ENCODE measurements around the gene SMAD3.

Gene SMAD3

DNA sequence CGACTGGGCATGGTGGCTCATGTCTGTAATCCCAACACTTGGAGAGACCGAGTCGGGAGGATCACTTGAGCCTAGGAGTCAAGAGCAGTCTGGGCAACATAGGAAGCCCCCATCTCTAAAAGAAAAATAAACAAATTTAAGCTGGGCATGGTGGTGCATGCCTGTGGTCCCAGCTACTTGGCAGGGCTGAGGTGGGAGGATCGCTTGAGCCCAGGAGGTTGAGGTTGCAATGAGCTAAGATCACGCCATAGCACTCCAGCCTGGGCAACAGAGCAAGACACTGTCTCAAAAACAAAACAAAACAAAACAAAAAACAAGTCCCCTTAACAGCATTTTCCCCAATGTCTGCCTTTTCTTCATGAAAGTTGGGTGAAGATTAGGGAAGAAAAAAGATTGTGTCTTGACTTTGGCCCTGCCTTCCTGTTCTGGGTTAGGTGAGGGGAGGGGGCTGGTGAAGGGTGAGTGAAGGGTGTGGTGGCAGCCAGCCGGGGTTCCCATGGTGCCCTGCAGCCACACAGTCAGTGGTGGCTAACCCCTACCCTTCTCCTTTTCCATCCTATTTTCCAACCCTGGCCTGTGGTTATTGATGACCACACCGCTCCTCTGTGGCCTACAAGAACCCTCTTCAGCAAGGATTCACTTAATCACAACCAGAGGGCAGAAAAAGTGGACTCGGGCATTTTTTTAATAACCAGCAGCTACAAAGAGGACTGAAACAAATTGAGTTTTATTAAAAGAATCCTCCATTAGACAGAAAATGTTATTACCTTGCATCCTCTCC, 28.4 kb upstream of the SMAD3 start:
- DNase-seq (ENCODE audit: low spot score), result no peak

DNA sequence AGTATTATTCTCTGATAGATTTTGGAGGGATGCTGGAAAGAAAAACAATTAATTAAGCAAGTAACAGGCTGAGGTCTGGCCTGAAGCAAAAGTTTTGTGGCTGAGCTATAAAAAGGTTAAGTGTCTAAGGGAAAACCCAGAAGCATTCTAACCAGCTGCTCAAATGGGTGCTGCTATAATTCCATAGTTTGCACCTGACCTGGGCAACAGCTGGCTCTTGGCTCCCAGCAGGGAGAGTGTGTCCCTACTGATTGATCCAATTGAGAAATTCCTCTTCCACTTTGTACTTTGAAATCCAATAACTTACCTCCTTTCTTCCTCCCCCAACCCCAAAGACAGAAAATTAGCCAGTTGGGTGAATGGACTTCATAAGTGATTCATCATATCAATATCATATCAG, 27.7 kb upstream of the SMAD3 start:
- DNase-seq (ENCODE audit: low spot score), result no peak

DNA sequence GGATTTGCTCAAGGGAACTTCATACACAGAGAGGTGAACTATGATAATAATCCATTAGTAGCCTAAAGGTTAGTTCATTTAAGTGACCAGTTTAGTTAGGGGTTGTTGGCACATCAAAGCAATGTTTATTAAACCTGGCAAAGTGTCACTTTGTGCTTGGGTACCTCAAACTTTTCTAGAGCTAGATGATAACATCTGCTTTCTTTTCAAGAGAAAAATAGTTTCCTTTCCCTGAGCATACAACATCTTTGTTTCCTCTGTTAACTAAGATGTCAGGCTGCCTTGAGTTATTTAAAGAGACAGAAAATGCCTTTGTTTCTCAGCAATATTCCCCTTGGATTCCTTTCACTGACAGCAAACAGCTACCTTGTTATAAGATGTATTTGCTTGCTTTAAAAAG, 26.7 kb upstream of the SMAD3 start:
- no peak for DNase-seq (ENCODE audit: low spot score)

DNA sequence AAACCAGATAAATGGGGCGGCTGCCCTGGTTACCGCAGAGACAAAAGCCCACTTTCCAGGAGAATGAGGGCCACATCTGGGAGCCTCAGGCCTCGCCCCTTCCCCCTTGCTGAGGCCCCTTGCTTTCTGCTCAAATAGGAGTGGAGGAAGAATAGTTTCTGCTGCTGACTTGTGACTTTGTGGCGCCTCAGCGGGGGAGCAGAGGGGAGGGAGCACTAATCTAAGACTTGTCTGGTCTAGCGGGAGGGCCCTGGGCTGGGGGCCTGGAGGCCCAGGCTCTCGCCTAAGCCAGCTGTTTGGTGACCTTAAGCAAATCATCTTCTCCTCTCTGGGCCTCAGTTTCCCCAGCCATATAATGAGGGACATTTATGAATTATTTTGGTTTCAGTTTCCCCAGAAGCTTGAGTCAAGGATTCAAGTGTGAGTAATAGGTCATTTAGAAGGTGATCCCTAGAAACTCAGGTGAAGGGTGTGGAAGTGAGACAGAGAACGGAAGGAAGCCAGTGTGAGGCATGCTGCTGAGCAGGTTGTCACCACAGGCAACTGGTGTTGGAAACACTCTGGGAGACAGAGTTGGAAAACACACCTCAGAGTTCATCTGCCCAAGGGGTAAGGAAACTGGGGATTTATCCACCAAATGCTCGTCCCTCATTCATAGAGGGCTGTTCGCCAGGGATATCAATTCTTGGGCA, 25.9 kb upstream of the SMAD3 start:
- DNase-seq (ENCODE audit: low spot score), result peak; percentile 86

DNA sequence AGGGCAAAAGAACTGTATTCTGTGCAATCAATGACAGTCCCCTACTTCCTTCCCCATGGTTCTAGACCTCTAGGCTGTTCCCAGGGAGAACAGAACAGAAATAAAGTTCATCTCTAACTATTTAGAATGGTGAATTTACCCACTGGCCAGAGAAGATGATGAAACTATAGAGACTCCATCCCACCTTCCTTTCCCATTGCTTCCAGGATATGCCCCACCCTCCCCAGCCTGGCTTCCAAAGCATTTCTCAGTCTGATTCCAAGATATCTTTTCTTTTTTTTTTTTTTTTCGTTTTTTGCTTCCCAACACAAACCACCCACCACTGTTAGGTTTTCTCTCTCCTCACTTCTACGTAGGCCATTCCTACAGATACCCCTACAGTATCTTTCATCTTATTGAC, 25.1 kb upstream of the SMAD3 start:
- DNase-seq (ENCODE audit: low spot score), result no peak

DNA sequence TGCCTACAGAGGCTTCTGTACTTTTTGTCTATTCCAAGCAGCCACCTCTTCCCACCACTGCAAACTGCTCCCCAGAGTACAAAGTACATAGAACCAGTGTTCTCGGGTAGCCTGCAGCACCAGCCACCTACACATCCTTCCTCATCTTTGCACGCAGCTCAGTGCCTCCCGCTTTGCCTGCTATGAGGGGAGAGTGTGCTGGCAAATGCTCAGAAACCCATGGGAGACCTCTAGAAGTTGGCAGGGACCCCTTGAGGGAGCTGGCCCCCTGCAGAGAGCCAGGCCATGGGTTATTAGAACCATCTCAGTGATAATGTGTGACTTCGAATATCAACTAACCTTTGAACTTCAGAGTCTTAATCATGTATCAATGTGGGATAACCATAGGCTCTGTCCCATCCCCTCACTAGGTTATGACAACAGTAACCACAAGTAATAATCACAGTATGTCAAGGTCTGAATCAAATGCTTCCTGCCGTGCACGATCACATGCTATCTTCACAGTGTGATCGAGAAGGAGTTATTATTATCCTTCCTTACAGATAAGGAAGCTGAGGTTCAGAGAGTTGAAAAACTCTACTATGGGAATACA, 22.8 kb upstream of the SMAD3 start:
- no peak for DNase-seq (ENCODE audit: low spot score)

DNA sequence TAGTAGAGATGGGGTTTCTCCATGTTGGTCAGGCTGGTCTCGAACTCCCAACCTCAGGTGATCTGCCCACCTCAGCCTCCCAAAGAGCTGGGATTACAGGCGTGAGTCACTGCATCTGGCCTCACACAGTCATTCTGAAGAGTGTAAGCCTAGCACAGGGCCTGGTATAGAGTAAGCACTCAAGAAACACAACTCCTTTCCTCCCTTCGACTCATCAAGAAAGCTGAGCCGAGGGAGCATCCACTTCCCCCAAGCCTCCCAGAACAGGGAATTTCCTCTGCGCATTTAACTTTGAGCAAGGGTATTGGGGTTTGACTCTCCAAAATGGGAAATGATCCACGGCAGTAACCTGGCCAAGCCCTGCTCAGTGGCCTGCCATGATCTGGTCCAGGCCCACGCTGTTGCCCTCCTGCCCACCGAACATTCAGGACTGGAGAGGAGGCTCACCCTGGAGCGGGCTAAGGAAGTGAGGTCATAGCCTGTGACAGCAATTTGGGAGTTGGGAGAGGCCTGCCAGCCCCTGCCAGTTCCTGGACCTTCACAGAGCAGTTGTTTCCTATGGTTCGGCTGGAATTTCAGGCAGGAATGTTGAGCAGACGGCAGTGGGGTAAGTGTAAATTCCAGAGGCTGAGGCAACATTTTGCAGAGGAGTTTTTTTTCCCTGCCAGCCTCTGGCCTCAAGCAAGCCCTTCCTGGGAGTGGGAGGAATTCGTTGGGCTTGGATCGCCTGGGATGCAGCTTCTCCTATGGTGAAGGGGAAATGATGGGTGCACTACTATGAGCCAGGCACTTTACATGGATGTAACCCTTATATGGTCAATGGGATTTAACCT, 21.2 kb upstream of the SMAD3 start:
- peak; percentile 94 for DNase-seq (ENCODE audit: low spot score)

DNA sequence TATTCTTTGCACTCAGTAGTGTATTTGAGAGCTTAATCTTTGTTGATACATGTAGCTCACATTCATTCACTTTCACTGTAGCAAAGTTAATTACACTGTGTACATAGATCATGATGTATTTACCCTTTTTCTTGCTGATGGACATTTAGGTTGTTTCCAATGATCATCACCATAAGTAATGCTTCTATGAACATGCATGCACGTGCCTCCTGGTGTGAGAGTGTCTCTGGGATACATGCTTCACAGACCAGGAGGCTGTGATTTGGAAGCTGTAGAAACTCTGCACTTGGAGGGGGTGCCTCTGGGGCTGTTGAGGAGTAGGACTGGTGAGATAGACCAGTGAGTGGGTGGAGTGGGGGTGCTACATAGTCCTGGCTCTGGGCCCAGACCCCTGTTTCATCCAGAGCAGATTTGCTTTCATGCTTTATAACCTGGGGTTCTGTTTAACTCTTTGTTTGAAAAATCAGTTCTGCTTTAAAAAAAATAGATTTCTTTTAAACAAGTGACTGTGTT, 18.2 kb upstream of the SMAD3 start:
- DNase-seq (ENCODE audit: low spot score), result no peak

DNA sequence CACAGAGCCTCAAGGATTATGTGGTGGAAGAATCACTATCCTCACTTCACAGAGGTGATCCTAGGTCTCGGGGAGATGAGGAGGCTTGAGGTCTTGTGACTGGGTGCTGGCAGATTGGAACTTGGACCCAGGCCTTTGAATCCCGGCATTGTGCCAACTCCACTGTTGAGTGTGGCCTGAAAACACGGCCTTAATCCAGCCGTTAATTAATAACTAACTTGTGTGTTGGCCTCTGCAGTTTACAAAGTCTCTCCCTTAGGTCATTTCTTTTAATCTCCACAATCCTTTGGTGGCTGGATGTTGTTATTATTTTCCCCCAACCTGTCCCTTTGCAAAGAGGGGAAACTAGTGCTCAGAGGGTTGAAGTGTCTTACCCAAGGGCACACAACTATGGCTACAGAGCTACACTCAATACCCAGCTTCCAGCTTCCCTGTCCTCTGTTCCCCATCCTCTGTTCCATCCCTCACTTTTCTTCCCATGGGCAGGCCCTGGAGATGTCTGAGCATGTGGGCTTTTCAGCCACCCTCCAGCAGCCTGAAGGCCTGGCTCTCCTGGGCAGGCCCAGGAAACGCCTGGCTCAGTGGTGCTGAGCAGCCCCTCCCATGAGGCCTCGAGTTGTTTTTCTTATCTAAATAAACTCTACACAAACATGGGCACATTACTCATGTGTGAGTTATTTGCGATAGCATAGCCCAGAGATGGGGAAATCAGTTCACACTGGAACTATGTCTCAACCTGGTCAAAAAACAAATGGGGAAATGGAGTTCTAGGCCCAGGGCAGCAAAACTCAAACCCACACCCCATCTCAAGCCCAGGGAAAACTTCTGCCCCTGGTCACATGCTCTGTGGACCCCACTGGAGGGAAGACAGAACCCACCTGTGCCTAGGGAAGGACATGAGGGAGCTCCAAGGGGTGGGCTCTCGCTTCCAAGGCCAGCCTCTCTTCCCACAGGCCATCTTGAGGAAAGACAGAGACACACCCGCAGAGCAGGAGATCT, 16.8 kb upstream of the SMAD3 start:
- DNase-seq (ENCODE audit: low spot score), result peak; percentile 95

DNA sequence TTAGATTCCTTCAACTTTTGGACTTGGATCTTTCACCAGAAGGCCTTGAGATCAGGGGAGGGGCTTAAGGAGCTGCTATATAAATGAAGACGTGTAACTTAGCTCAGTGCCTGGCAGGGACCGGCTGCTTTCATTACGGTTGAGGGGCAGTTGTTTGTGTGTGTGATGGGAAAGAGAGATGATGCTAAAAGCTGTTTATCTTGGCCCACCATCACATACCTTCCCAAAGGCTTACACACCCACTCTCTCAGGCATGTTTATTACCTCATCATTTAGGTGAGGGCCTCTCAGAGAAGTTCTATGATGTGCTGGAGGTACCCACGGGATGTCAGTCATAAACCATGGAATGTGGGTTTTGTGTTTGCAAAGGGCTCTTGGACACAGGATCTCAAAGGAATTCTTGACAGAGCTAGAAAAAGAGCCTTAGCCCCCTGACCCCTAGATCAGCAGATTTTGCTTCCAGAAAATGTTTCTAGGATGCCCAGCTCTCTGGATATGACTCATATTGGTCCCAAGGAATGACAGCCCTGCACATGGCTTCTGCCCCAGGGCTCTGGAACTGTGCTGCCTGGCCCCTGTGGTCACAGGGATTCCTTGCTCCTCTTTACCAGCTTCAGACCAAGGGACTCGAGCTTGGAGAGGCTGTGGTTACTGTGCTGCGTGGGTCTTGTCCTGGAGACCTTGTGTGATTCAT, 15.9 kb upstream of the SMAD3 start:
- DNase-seq (ENCODE audit: low spot score), result peak; percentile 95

DNA sequence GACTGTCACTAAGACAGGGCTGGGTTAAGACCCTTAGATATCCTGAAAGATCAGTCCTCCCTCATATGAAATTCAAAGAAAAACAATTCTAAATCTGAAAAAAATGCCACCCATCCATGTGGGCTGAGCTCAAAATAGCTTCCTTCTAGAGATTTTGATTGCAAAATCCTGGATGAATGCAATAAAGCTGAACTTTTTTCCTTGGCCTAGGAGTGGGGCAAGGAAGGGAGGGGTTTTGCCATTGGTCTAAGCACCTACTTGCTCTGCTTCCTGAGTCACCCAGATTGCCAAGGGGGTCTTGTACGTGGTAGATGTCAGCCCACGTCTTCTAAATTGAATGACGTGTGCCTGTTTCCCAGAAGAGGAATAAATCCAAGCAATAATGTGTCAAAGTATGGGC, 15.3 kb upstream of the SMAD3 start:
- peak; percentile 42 for DNase-seq (ENCODE audit: low spot score)

DNA sequence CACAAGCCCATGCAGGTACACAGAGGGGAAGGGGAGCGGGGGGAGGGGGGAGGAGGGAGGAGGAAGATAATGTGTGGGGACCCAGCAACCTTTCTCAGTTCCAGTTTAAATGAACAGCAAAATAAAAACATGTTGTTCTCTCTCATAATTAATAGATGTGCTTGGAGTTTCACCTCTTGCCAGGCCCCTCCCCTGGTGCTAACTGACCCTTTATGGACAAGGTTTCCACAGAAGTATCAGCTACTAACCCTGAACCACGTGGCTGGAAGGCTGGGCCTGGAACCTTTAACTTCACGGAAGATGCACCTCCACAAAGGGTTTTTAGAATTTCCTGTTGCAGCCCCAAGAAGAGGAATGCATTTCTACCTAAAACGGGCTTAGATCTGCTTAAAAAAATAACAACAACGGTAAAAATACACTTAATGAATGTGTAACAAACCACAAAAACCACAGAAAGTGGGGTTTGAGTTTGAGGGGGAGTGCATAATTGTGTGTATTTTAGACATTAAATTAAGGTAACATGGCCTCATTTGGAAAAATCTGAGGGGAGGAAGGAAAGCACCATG, 14.8 kb upstream of the SMAD3 start:
- no peak for DNase-seq (ENCODE audit: low spot score)

DNA sequence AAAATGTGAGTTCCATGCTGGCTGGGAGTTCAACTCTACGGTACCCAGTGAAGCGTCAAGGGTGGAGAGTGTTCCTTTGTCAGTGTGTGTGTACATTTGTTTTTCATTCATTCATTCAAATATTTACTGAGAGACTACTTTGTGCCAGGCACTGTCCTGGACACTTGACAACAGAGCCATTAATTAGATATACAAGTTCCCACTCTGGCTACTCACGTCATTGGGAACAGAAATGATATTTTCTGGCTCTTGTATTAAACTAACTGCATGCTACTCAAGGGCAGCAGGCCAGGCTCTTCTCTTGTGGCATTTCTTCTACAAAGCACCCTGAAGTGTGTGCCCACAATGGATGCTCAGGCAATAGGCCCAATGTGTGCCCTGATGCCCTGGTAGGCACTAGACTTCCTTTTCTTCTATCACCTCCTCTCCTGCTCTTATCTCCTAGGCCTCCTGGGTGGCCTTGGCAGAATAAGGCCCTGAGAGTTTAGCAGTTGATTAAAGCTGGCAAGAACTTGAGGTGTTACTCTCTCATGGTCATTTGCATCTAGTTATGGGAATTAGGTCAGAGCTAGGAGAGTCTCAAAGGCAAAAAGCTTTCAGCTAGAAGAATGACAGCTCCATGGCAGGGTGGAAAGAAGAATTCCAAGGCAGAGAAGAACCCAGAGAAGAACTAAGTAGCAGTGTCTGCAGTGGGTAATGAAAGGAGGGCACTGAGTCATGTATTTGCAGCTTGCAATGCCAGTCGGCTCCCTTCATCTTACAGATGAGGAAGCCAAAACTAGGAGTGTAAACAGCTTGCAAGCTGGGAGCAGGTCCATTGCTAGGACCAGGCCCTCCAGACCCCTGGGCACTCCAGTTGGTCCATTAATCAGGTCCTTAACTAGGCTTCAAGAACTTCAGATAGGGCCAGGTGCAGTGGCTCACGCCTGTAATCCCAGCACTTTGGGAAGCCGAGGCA, 14.0 kb upstream of the SMAD3 start:
- no peak for DNase-seq (ENCODE audit: low spot score)

DNA sequence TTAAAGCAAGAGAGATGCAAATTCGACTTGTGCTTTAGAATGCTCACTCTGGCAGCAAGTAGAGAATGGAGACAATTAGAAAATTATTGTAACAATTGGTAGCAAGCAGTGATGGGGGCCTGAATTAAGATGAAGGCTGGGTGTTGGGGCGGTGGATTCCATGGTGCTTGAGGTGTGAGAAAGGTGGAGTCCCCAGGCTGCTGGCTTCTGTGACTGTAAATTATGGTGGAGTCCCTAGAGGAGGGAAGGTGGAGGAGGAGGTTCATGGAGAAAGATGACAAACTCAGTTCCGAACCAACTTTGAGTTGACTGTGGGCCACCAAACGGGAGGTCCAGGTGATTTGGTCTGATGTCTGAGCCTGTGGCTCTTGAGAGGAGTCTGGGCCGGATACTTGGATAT, 10.7 kb upstream of the SMAD3 start:
- no peak for DNase-seq (ENCODE audit: low spot score)

DNA sequence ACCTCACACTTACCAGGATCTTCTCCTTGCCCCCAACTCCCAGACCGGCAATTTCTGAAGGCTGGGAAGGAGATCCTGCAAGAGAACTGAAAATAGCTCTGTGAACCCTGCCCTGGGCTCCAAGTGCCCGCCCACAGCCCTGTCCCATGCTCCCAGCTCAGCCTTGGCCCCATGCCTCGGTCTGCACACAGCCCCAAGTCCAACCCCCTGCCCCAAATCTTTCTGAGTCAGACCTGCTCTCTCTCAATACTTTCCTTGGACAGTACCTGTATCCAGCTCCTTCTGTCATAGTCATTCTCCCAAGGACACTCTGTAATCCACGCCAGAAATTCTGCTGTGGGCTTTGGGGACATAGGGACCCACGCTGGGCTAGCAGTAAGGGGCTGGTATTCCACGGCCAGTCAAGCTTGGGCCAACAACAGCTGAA, 6.3 kb upstream of the SMAD3 start:
- no peak for DNase-seq (ENCODE audit: low spot score)

DNA sequence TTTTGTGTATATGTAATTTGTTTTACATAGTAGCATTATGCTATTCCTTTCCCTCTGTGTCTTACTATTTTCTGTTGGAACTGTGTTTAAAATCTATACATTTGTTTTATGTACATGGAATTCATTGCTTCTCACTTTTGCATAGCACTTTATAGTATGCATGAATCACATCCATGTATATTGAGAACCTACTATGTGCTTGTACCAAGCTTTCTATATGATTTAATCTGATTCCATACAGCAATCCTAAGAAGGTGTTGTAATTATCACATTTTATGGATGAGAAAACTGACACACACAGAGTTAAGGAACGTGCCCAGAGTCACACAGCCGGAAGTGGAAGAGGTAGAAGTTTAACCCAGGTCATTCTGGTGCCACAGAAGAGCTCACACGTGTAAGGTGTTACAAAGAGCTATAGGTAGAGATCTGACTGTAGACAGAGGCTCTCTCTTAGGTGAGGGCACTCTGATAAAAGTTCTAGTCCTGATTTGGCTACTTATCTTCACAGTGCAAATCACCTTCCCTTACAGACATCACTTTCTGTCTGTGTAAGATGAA, 3.5 kb upstream of the SMAD3 start:
- peak; percentile 66 for DNase-seq (ENCODE audit: low spot score)

DNA sequence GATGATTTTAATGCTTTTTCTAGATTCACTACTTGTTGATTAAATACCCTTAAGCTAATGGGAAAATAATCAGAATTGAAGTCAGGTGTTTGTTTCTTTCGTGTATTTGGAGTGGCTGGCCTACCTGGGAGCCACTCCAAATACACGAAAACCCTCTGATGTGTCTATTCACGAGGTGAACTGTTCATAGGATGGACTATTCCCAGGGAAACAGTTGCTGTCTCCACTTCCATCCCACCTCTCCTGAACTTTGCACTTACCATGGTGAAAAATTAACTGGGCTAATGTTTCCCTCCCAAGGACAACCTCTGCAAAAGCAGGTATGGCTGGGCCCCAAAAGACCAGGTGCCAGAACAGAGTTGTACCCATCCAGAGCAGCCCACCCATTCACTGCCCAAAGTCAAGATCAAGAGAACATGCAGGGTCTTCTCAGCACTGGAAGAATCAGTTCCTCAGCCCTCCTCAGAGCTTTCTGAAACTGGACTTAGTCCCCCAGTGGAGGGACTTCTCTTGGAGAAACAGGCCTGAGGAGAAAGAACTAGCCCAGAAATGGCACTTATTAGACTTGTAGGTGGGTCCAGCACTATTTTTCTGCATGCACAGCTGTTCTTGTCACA, 2.9 kb upstream of the SMAD3 start:
- no peak for DNase-seq (ENCODE audit: low spot score)
